MCF 10A (cell line): ENCODE data around the gene WNT3A. TPM values are rescaled to one million over a fixed set of nuclear protein-coding genes. Genes with fewer than 3 reads are reported as not detected.

Experiments used
- BruUV-seq: library from RNA; stranded (reverse); fragments of 400-500 nt; replicated peaks from 2 replicates; lab custom pipeline; 2021; lab: Mats Ljungman, UMichigan
- CTCF ChIA-PET: fragments of 300-600 bp; sonication (Branson Sonifier 250); formaldehyde crosslinking; extraction: SDS; loops from one replicate; lab custom pipeline; 2021; ENCODE audit warnings: antibody characterized with exemption, inconsistent platforms; lab: Yijun Ruan, JAX
- POLR2A ChIA-PET: fragments of 300-600, 350-650 bp; sonication (Branson Sonifier 250); formaldehyde crosslinking; extraction: SDS; loops from one replicate; lab custom pipeline; 2020; ENCODE audit warnings: antibody characterized with exemption, inconsistent platforms; lab: Yijun Ruan, JAX
- DNase-seq: peaks from one replicate; pipeline ENCODE4 v3.0.0-alpha.2; 2018; ENCODE audit not compliant: unreplicated experiment
- H3K27ac Mint-ChIP-seq: one replicate; pipeline ENCODE4 v1.8.0; 2022; ENCODE audit warnings: mild to moderate bottlenecking, low read depth, mixed read lengths; ENCODE audit not compliant: unreplicated experiment
- H3K27me3 Mint-ChIP-seq: one replicate; pipeline ENCODE4 v1.8.0; 2022; ENCODE audit warnings: mixed read lengths; ENCODE audit not compliant: insufficient read depth, unreplicated experiment
- H3K36me3 Mint-ChIP-seq: one replicate; pipeline ENCODE4 v1.8.0; 2022; ENCODE audit warnings: mild to moderate bottlenecking, moderate library complexity, mixed read lengths; ENCODE audit not compliant: insufficient read depth, unreplicated experiment
- H3K4me1 Mint-ChIP-seq: one replicate; pipeline ENCODE4 v1.8.0; 2022; ENCODE audit warnings: mixed read lengths; ENCODE audit not compliant: insufficient read depth, unreplicated experiment
- H3K4me3 Mint-ChIP-seq: one replicate; pipeline ENCODE4 v1.8.0; 2022; ENCODE audit warnings: mild to moderate bottlenecking, moderate library complexity, mixed read lengths; ENCODE audit not compliant: unreplicated experiment
- H3K9me3 Mint-ChIP-seq: one replicate; pipeline ENCODE4 v1.8.0; 2022; ENCODE audit warnings: mixed read lengths; ENCODE audit not compliant: unreplicated experiment
- CTCF ChIP-seq: fragments of 200-600 bp; IDR thresholded peaks from one replicate; pipeline ENCODE4 v1.8.0; 2022; ENCODE audit warnings: antibody characterized with exemption, mild to moderate bottlenecking; ENCODE audit not compliant: unreplicated experiment
- intact Hi-C: fragments of 100-400 bp; cut with micrococcal nuclease; formaldehyde crosslinking; loops from 2 replicates; pipeline ENCODE4 v1.14.1; 2022
- total RNA-seq: library from RNA; stranded (reverse); gene quantifications from 2 replicates; pipeline ENCODE4 v1.2.3, GENCODE V29; 2022

The WNT3A gene
- total RNA-seq, 1 experiment from 2014 or later: not detected

GRCh38 chr1:228062085-228062791 is 55.4 kb downstream of the WNT3A start:
- Mint-ChIP-seq H3K9me3 (no peaks in the 10 kb centered on the region), H3K4me1 (no peaks in the 10 kb centered on the region), H3K36me3 (no peaks in the 10 kb centered on the region), H3K27ac (no peak overlapping the region), H3K27me3 (peaks cover 27% of the 10 kb centered on the region), H3K4me3 (no peak overlapping the region)
- ChIA-PET CTCF (interaction anchor here (1.5 kb wide), 1 partner anchor 63 kb away, joined by 7 read pairs; no protein-coding TSS in a partner anchor), POLR2A (interaction anchor here (1.5 kb wide), 1 partner anchor 20 kb away, joined by 4 read pairs; the partner anchor contains the start of gene ARF1)
- no peak for TF ChIP-seq CTCF
- no TSS peak for BruUV-seq
- DNase-seq: no peak
- intact Hi-C loops: no loop called here

GRCh38 chr1:228062812-228063211 is 56.0 kb downstream of the WNT3A start:
- Mint-ChIP-seq H3K27ac (no peak overlapping the region), H3K4me3 (no peak overlapping the region), H3K36me3 (no peaks in the 10 kb centered on the region), H3K4me1 (no peaks in the 10 kb centered on the region), H3K27me3 (peaks cover 28% of the 10 kb centered on the region), H3K9me3 (no peaks in the 10 kb centered on the region)
- intact Hi-C loops: no loop called here
- ChIA-PET CTCF (interaction anchor here (1.2 kb wide), 1 partner anchor 63 kb away, joined by 3 read pairs; no protein-coding TSS in a partner anchor), POLR2A (interaction anchor here (1.5 kb wide), 1 partner anchor 19 kb away, joined by 4 read pairs; the partner anchor contains the start of gene ARF1)
- no peak for TF ChIP-seq CTCF
- no TSS peak for BruUV-seq
- no peak for DNase-seq

GRCh38 chr1:228063251-228064191 is 56.7 kb downstream of the WNT3A start:
- no peak for TF ChIP-seq CTCF
- Mint-ChIP-seq H3K27me3 (peaks cover 28% of the 10 kb centered on the region), H3K36me3 (no peaks in the 10 kb centered on the region), H3K9me3 (no peaks in the 10 kb centered on the region), H3K27ac (no peak overlapping the region), H3K4me3 (no peak overlapping the region), H3K4me1 (no peaks in the 10 kb centered on the region)
- CTCF ChIA-PET: interaction anchor here (1.2 kb wide), 1 partner anchor 64 kb away, joined by 3 read pairs; no protein-coding TSS in a partner anchor
- no peak for DNase-seq
- no TSS peak for BruUV-seq
- POLR2A ChIA-PET: interaction anchor here (0.6 to 1.5 kb wide), 2 partner anchors 19 to 102 kb away, joined by 3 to 4 read pairs; partner anchors contain the start of gene ARF1
- intact Hi-C loops: no loop called here
